Keratinocyte (primary cell): Measurements from ENCODE around the gene USP6. TPM values are rescaled to one million over a fixed set of nuclear protein-coding genes. Genes with fewer than 3 reads are reported as not detected.
"Not testable (repeated sequence)": the region's sequence is repeated elsewhere in the genome, so short reads cannot be mapped to it uniquely, and the experiment has no call there.

ENCODE experiments used
- DNase-seq: peaks from one replicate; pipeline ENCODE4 v3.0.0-alpha.2; 2011; ENCODE audit warnings: low read depth, missing footprints, low spot score
- FAIRE-seq: peaks from 2 replicates; lab custom pipeline; 2011; peaks lifted over from hg19 to GRCh38; lab: Jason Lieb, UNC
- H2AFZ ChIP-seq: 2 replicates; pipeline ENCODE4 v1.6.0; 2012; ENCODE audit warnings: low read length, control low read depth, inconsistent platforms; ENCODE audit not compliant: control insufficient read depth
- H3K27ac ChIP-seq: 2 replicates; pipeline ENCODE4 v1.5.1; 2011; ENCODE audit warnings: low read length; ENCODE audit not compliant: control insufficient read depth, insufficient read depth
- H3K27me3 ChIP-seq: 3 replicates; pipeline ENCODE4 v1.6.0; 2011; ENCODE audit warnings: low read length; ENCODE audit not compliant: control insufficient read depth, insufficient read depth; ENCODE audit errors: extremely low read depth
- H3K36me3 ChIP-seq, 2 experiments: 2 replicates in 1 of 2; 3 replicates in 1 of 2; pipeline ENCODE4 v1.5.1; 2011; ENCODE audit warnings: low read length in 2 of 2, mild to moderate bottlenecking in 1 of 2; ENCODE audit not compliant: control insufficient read depth in 2 of 2, insufficient read depth in 2 of 2; ENCODE audit errors: extremely low read depth in 1 of 2
- H3K4me1 ChIP-seq: 3 replicates; pipeline ENCODE4 v1.5.1; 2011; ENCODE audit warnings: low read length; ENCODE audit not compliant: control insufficient read depth, insufficient read depth; ENCODE audit errors: extremely low read depth
- H3K4me2 ChIP-seq: 3 replicates; pipeline ENCODE4 v1.6.0; 2011; ENCODE audit warnings: low read depth, low read length; ENCODE audit not compliant: control insufficient read depth, insufficient read depth; ENCODE audit errors: extremely low read depth
- H3K4me3 ChIP-seq, 3 experiments: fragments of 200-600 bp in 1 of 3; sonication (generic) in 1 of 3; 2 replicates in 2 of 3; 3 replicates in 1 of 3; pipeline ENCODE4 v1.5.1; 2011 to 2016; ENCODE audit warnings: low read length in 3 of 3, mild to moderate bottlenecking in 3 of 3, control low read depth in 2 of 3, inconsistent platforms in 1 of 3, low read depth in 1 of 3, mixed read lengths in 1 of 3, mixed run types in 1 of 3, moderate library complexity in 1 of 3; ENCODE audit not compliant: control insufficient read depth in 2 of 3, insufficient read depth in 2 of 3; ENCODE audit errors: extremely low read depth in 1 of 3
- H3K79me2 ChIP-seq: 2 replicates; pipeline ENCODE4 v1.6.0; 2012; ENCODE audit warnings: low read length; ENCODE audit not compliant: control insufficient read depth, insufficient read depth
- H3K9ac ChIP-seq: 3 replicates; pipeline ENCODE4 v1.6.0; 2011; ENCODE audit warnings: low read length; ENCODE audit not compliant: control insufficient read depth, insufficient read depth; ENCODE audit errors: extremely low read depth
- H3K9me1 ChIP-seq: 3 replicates; pipeline ENCODE4 v1.6.0; 2011; ENCODE audit warnings: low read length; ENCODE audit not compliant: control insufficient read depth, insufficient read depth; ENCODE audit errors: extremely low read depth
- H3K9me3 ChIP-seq: 2 replicates; pipeline ENCODE4 v1.5.1; 2012; ENCODE audit warnings: low read depth, low read length; ENCODE audit not compliant: control insufficient read depth
- H4K20me1 ChIP-seq: 3 replicates; pipeline ENCODE4 v1.6.0; 2011; ENCODE audit warnings: low read length; ENCODE audit not compliant: control insufficient read depth, insufficient read depth; ENCODE audit errors: extremely low read depth
- EZH2 ChIP-seq: IDR thresholded peaks from one replicate; pipeline ENCODE4 v1.6.1; 2012; ENCODE audit warnings: inconsistent platforms, mild to moderate bottlenecking, low read length, moderate library complexity
- dilution Hi-C: fragments of 300-500 bp; cut with MboI; formaldehyde crosslinking; loops from one replicate; pipeline ENCODE4 v1.7.0; 2020; ENCODE audit warnings: low sequenced_read_pairs; ENCODE audit not compliant: extremely low pct_ligation_motif_present
- polyA plus RNA-seq, 5 experiments: library from polyadenylated mRNA; depleted of rRNA in 3 of 5; stranded (reverse) in 3 of 5; stranded (forward) in 1 of 5; unstranded in 1 of 5; fragments of >200 nt; gene quantifications; 1 replicate in 1 of 5; 2 replicates in 3 of 5; 3 replicates in 1 of 5; pipeline versions ENCODE4 v1.2.1 to v1.2.3, GENCODE V29; 2011 to 2012; ENCODE audit warnings: missing spikeins in 2 of 5, low read depth in 1 of 5, low replicate concordance in 1 of 5
- TF ChIP-seq, protein P1 (sequence below), 3 experiments: IDR thresholded peaks in 1 of 3; conservative IDR thresholded peaks in 1 of 3; optimal IDR thresholded peaks in 1 of 3; 2 replicates in 2 of 3; 3 replicates in 1 of 3; pipeline versions ENCODE3 to v1.5.1; 2011; ENCODE audit warnings: low read length in 3 of 3, mild to moderate bottlenecking in 3 of 3, moderate library complexity in 2 of 3, control low read depth in 1 of 3, inconsistent platforms in 1 of 3; ENCODE audit not compliant: insufficient read depth in 2 of 3; ENCODE audit errors: extremely low read depth in 1 of 3

USP6 gene
- polyA plus RNA-seq, 1 donor (not counting 4 experiments of a cell fraction or from before 2014, with no cell fraction given) = not detected

DNA sequence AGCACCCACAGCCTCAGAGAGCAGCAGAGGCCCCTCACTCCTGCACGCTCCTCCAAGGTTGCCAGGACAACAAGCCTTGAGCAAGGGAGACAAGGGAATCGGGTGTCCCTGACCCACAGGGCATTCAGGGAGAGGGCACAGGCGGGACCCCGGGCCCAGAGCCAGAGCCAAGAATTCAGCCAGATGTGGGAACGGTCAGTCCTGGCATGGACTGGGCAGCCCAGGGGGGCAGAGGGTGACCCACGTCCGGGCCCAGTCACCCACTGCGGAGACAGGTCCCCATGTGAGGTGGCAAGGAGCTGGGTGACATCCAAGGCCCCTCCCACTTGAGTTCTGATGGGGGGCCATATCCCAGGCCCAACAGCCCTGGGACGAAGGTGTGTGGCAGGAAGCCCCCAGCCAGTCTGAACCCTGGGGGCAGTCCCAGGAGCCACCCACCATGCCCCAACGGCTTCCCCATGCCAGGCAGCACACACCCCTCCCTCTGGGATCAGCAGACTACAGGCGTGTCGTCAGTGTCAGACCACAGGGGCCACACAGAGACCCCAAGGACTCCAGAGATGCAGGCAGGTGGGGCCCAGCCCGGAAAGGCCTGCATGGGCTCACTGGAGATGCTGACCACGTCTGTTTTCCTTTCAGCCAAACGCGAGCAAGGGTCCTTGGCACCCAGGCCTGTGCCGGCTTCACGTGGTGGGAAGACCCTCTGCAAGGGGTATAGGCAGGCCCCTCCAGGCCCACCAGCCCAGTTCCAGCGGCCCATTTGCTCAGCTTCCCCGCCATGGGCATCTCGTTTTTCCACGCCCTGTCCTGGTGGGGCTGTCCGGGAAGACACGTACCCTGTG lies 23.0 kb downstream of the USP6 start:
- no peaks in the 10 kb centered on the region for H3K4me1 ChIP-seq
- H3K4me2 ChIP-seq = no peak overlapping the region
- H3K79me2 ChIP-seq = no peaks in the 10 kb centered on the region
- no peak for TF ChIP-seq EZH2
- TF ChIP-seq, protein P1, sequence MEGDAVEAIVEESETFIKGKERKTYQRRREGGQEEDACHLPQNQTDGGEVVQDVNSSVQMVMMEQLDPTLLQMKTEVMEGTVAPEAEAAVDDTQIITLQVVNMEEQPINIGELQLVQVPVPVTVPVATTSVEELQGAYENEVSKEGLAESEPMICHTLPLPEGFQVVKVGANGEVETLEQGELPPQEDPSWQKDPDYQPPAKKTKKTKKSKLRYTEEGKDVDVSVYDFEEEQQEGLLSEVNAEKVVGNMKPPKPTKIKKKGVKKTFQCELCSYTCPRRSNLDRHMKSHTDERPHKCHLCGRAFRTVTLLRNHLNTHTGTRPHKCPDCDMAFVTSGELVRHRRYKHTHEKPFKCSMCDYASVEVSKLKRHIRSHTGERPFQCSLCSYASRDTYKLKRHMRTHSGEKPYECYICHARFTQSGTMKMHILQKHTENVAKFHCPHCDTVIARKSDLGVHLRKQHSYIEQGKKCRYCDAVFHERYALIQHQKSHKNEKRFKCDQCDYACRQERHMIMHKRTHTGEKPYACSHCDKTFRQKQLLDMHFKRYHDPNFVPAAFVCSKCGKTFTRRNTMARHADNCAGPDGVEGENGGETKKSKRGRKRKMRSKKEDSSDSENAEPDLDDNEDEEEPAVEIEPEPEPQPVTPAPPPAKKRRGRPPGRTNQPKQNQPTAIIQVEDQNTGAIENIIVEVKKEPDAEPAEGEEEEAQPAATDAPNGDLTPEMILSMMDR (optimal IDR thresholded peaks at IDR 0.05 in 1 of 3, IDR thresholded peaks at IDR 0.05 in 1 of 3, conservative IDR thresholded peaks at IDR 0.05 in 1 of 3; ENCODE audit: extremely low read depth in 1 of 3, insufficient read depth in 2 of 3, low read length in 3 of 3) = no peak
- dilution Hi-C loops = no loop called here
- no peaks in the 10 kb centered on the region for H4K20me1 ChIP-seq
- DNase-seq (no peak), FAIRE-seq (no peak)
- no peak overlapping the region for H2AFZ ChIP-seq
- H3K27ac ChIP-seq = no peak overlapping the region
- no peaks in the 10 kb centered on the region for H3K9me3 ChIP-seq
- H3K4me3 ChIP-seq = no peak overlapping the region
- H3K9ac ChIP-seq = no peak overlapping the region
- H3K27me3 ChIP-seq = no peaks in the 10 kb centered on the region
- no peaks in the 10 kb centered on the region for H3K9me1 ChIP-seq
- H3K36me3 ChIP-seq = no peaks in the 10 kb centered on the region

DNA sequence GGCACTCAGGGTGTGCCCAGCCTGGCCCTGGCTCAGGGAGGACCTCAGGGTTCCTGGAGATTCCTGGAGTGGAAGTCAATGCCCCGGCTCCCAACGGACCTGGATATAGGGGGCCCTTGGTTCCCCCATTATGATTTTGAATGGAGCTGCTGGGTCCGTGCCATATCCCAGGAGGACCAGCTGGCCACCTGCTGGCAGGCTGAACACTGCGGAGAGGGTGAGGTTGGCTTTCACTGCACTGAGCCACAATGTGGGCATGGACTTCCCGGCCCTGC lies 23.6 kb downstream of the USP6 start:
- FAIRE-seq (no peak), DNase-seq (no peak)
- Histone ChIP-seq H2AFZ (no peak overlapping the region), H4K20me1 (no peaks in the 10 kb centered on the region), H3K79me2 (no peaks in the 10 kb centered on the region), H3K4me1 (no peaks in the 10 kb centered on the region), H3K27ac (no peak overlapping the region), H3K9ac (no peak overlapping the region), H3K4me3 (no peak overlapping the region), H3K9me1 (no peaks in the 10 kb centered on the region), H3K4me2 (no peak overlapping the region), H3K9me3 (no peaks in the 10 kb centered on the region), H3K27me3 (no peaks in the 10 kb centered on the region), H3K36me3 (no peaks in the 10 kb centered on the region)
- dilution Hi-C loops = no loop called here
- TF ChIP-seq EZH2 = no peak
- TF ChIP-seq, protein P1 (optimal IDR thresholded peaks at IDR 0.05 in 1 of 3, IDR thresholded peaks at IDR 0.05 in 1 of 3, conservative IDR thresholded peaks at IDR 0.05 in 1 of 3; ENCODE audit: extremely low read depth in 1 of 3, insufficient read depth in 2 of 3, low read length in 3 of 3) = no peak

DNA sequence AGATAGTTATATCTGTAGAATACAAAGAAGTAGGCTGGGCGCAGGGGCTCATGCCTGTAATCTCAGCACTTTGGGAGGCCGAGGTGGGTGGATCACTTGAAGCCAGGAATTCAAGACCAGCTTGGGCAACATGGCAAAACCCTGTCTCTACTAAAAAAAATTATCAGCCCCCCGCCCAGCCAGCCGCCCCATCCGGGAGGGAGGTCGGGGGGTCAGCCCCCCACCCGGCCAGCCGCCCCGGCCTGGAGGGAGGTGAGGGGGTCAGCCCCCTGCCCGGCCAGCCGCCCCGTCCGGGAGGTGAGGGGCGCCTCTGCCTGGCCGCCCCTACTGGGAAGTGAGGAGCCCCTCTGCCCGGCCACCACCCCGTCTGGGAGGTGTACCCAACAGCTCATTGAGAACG lies 27.0 kb downstream of the USP6 start:
- H3K79me2 ChIP-seq, H3K9ac ChIP-seq, H2AFZ ChIP-seq, H3K9me3 ChIP-seq, H3K4me2 ChIP-seq, FAIRE-seq, H3K27ac ChIP-seq, H4K20me1 ChIP-seq, H3K4me1 ChIP-seq, H3K36me3 ChIP-seq, H3K4me3 ChIP-seq, H3K27me3 ChIP-seq, H3K9me1 ChIP-seq, DNase-seq, dilution Hi-C loops: not testable (repeated sequence)

DNA sequence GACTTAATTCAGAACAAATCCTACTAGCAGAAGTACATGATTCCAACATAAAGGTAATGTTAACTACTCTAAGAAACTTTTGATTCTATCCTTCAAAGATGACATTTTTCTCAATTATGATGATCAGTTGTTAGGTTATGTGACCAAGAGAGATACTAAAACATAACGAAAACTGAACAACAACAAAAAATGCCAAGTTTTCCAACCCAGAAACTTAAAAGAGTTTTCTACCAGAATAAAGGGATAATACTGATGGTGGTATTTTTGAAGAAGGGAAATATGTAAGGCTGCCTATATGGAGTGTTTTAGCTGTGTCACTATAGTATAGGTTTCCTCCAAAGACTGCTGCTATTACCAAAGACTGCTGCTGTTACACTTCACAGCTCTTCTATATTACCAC lies 30.3 kb downstream of the USP6 start:
- H3K79me2 ChIP-seq, H3K27ac ChIP-seq, H2AFZ ChIP-seq, H3K36me3 ChIP-seq, DNase-seq, H3K9ac ChIP-seq, H3K9me3 ChIP-seq, FAIRE-seq, H3K4me1 ChIP-seq, dilution Hi-C loops, H3K4me3 ChIP-seq, H3K27me3 ChIP-seq, H3K9me1 ChIP-seq, H3K4me2 ChIP-seq, H4K20me1 ChIP-seq: not testable (repeated sequence)
